Endothelial cell of umbilical vein (primary cell): ENCODE data around the gene KRT86. TPM values are rescaled to one million over a fixed set of nuclear protein-coding genes. Genes with fewer than 3 reads are reported as not detected.

Experiments
- BruUV-seq: library from RNA; stranded (reverse); fragments of 400-500 nt; replicated peaks from 2 replicates; lab custom pipeline; 2021; lab: Mats Ljungman, UMichigan
- CTCF ChIA-PET: fragments of 300-600, 350-600 bp; sonication (Branson Sonifier 250); formaldehyde crosslinking; loops from one replicate; lab custom pipeline; 2021; ENCODE audit warnings: antibody characterized with exemption, inconsistent platforms; lab: Charles Lee
- POLR2A ChIA-PET: fragments of 300-600, 350-600 bp; sonication (Branson Sonifier 250); formaldehyde crosslinking; loops from one replicate; lab custom pipeline; 2021; ENCODE audit warnings: antibody characterized with exemption, inconsistent platforms; lab: Charles Lee
- DNase-seq: peaks from one replicate; pipeline ENCODE4 v3.0.0-alpha.2; 2011; ENCODE audit warnings: low read depth, low spot score
- FAIRE-seq: peaks from 2 replicates; lab custom pipeline; 2011; peaks lifted over from hg19 to GRCh38; lab: Jason Lieb, UNC
- H2AFZ ChIP-seq: 2 replicates; pipeline ENCODE4 v1.6.0; 2012; ENCODE audit warnings: low read depth, low read length, control low read depth, inconsistent platforms
- H3K27ac ChIP-seq: 2 replicates; pipeline ENCODE4 v1.5.1; 2011; ENCODE audit warnings: low read depth, mild to moderate bottlenecking, control low read depth, low read length, moderate library complexity; ENCODE audit not compliant: insufficient read depth
- H3K27me3 ChIP-seq, 2 experiments: 2 replicates each; pipeline versions ENCODE4 v1.6.0 to v1.6.1; 2011; ENCODE audit warnings: low read length in 2 of 2, mixed read lengths in 1 of 2; ENCODE audit not compliant: control insufficient read depth in 2 of 2, insufficient read depth in 2 of 2
- H3K36me3 ChIP-seq, 2 experiments: 2 replicates in 1 of 2; 3 replicates in 1 of 2; pipeline ENCODE4 v1.5.1; 2011; ENCODE audit warnings: low read length in 2 of 2, mild to moderate bottlenecking in 1 of 2, moderate library complexity in 1 of 2; ENCODE audit not compliant: control insufficient read depth in 2 of 2, insufficient read depth in 2 of 2; ENCODE audit errors: extremely low read depth in 1 of 2
- H3K4me1 ChIP-seq: 3 replicates; pipeline ENCODE4 v1.5.1; 2011; ENCODE audit warnings: mild to moderate bottlenecking, low read length; ENCODE audit not compliant: control insufficient read depth, insufficient read depth; ENCODE audit errors: extremely low read depth
- H3K4me2 ChIP-seq: 2 replicates; pipeline ENCODE4 v1.6.1; 2011; ENCODE audit warnings: low read length, control low read depth, mixed read lengths; ENCODE audit not compliant: insufficient read depth
- H3K4me3 ChIP-seq, 3 experiments: fragments of 200-600 bp in 1 of 3; sonication (generic), shearing (Covaris generic) in 1 of 3; replicated peaks in 1 of 3; 2 replicates each; pipeline ENCODE4 v1.5.1; 2011 to 2016; ENCODE audit warnings: control low read depth in 3 of 3, low read length in 3 of 3, mild to moderate bottlenecking in 2 of 3, inconsistent platforms in 1 of 3, low read depth in 1 of 3, moderate library complexity in 1 of 3; ENCODE audit not compliant: insufficient read depth in 1 of 3
- H3K79me2 ChIP-seq: 2 replicates; pipeline ENCODE4 v1.6.0; 2012; ENCODE audit warnings: low read length, inconsistent platforms; ENCODE audit not compliant: control insufficient read depth, insufficient read depth
- H3K9ac ChIP-seq: replicated peaks from 2 replicates; pipeline ENCODE3; 2011; ENCODE audit warnings: low read length, control low read depth; ENCODE audit not compliant: insufficient read depth; ENCODE audit errors: extremely low read depth
- H3K9me1 ChIP-seq: replicated peaks from 3 replicates; pipeline ENCODE4 v1.6.0; 2011; ENCODE audit warnings: mild to moderate bottlenecking, low read length; ENCODE audit not compliant: control insufficient read depth, insufficient read depth; ENCODE audit errors: extremely low read depth
- H3K9me3 ChIP-seq: replicated peaks from 2 replicates; pipeline ENCODE4 v1.5.1; 2012; ENCODE audit warnings: low read length, inconsistent platforms; ENCODE audit not compliant: control insufficient read depth, insufficient read depth
- H4K20me1 ChIP-seq: replicated peaks from 2 replicates; pipeline ENCODE3; 2011; ENCODE audit warnings: mild to moderate bottlenecking, low read length; ENCODE audit not compliant: control insufficient read depth, insufficient read depth; ENCODE audit errors: extremely low read depth
- EZH2 ChIP-seq: IDR thresholded peaks from 2 replicates; pipeline ENCODE4 v1.6.1; 2012; ENCODE audit warnings: borderline replicate concordance, low read depth, mild to moderate bottlenecking, moderate library complexity, low read length, inconsistent platforms; ENCODE audit not compliant: severe bottlenecking
- FOS ChIP-seq: IDR thresholded peaks from 2 replicates; pipeline ENCODE4 v1.6.1; 2011; ENCODE audit warnings: mild to moderate bottlenecking, low read length, moderate library complexity, borderline replicate concordance; ENCODE audit not compliant: insufficient read depth
- GATA2 ChIP-seq: IDR thresholded peaks from 2 replicates; pipeline ENCODE4 v1.7.0; 2011; ENCODE audit warnings: low read depth, mild to moderate bottlenecking, moderate library complexity, mixed read lengths, low read length; ENCODE audit not compliant: insufficient read length, insufficient read depth
- JUN ChIP-seq: IDR thresholded peaks from 2 replicates; pipeline ENCODE4 v1.6.1; 2011; ENCODE audit warnings: borderline replicate concordance, low read depth; ENCODE audit not compliant: insufficient read length, insufficient read depth
- MYC ChIP-seq: IDR thresholded peaks from one replicate; pipeline ENCODE4 v1.6.1; 2011; ENCODE audit warnings: mild to moderate bottlenecking, low read depth, low read length
- POLR2A ChIP-seq: IDR thresholded peaks from 2 replicates; pipeline ENCODE4 v1.6.1; 2012; ENCODE audit warnings: low read depth, mild to moderate bottlenecking, control low read depth, low read length
- POLR2AphosphoS5 ChIP-seq: IDR thresholded peaks from 2 replicates; pipeline ENCODE4 v1.6.1; 2012; ENCODE audit warnings: low read depth, mild to moderate bottlenecking, control low read depth, low read length, moderate library complexity; ENCODE audit not compliant: insufficient read depth
- dilution Hi-C: fragments of 300-500 bp; cut with MboI; formaldehyde crosslinking; loops from one replicate; pipeline ENCODE4 v1.15.0; 2019; ENCODE audit warnings: low sequenced_read_pairs; ENCODE audit not compliant: extremely low pct_ligation_motif_present
- intact Hi-C: fragments of 100-400 bp; cut with micrococcal nuclease; formaldehyde crosslinking; loops from one replicate; pipeline ENCODE4 v1.10.0; 2022
- polyA plus RNA-seq, 4 experiments: library from polyadenylated mRNA; depleted of rRNA in 3 of 4; stranded (reverse) in 3 of 4; unstranded in 1 of 4; fragments of >200 nt; gene quantifications; 2 replicates each; pipeline versions ENCODE4 v1.2.1 to v1.2.3, GENCODE V29; 2011 to 2012; ENCODE audit warnings: missing spikeins in 1 of 4
- total RNA-seq: library from RNA; stranded (reverse); gene quantifications from 2 replicates; pipeline ENCODE4 v1.2.3, GENCODE V29; 2021
- TF ChIP-seq, protein P1 (sequence below), 2 donors: IDR thresholded peaks; 1 replicate in 1 of 2; 2 replicates in 1 of 2; pipeline ENCODE4 v1.5.1; 2011; ENCODE audit warnings: low read length in 2 of 2, mild to moderate bottlenecking in 2 of 2, moderate library complexity in 2 of 2, control low read depth in 1 of 2, inconsistent platforms in 1 of 2, low read depth in 1 of 2; ENCODE audit not compliant: insufficient read depth in 1 of 2; ENCODE audit errors: extremely low read depth in 1 of 2
- TF ChIP-seq, protein P2 (sequence below): IDR thresholded peaks from 2 replicates; pipeline ENCODE4 v1.6.1; 2011; ENCODE audit not compliant: insufficient read depth, insufficient read length

KRT86 gene
- total and polyA plus RNA-seq, 2 donors (not counting 3 experiments of a cell fraction or from before 2014, with no cell fraction given): not detected

DNA sequence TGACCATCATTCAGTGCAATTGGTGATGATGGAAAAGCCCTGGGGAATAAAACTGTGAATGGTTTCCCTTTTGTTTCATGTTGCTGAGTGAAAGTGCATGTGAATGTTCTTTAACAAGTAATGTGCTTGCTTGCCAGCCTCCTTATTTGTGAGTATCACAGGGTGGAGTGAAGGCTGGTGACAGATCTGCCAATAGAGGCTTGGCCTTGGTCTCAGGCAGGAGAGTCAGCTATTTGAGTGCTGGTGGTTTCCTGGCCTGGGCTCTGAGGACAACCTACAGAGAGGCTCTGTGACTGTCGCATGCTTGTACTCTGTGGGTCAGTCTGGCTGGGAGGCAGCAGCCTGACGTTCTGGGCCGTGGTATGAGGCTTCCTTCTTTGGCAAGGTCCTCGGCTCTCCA, 72.1 kb downstream of the KRT86 start:
- Histone ChIP-seq H3K4me2 (no peak overlapping the region), H3K27ac (no peak overlapping the region), H3K4me3 (no peak overlapping the region), H4K20me1 (no peaks in the 10 kb centered on the region), H2AFZ (no peak overlapping the region), H3K79me2 (no peaks in the 10 kb centered on the region), H3K9me3 (no peaks in the 10 kb centered on the region), H3K4me1 (no peaks in the 10 kb centered on the region), H3K27me3 (peaks cover 7 to 11% of the 10 kb centered on the region in 2 experiments), H3K9ac (no peak overlapping the region), H3K9me1 (no peaks in the 10 kb centered on the region), H3K36me3 (no peaks in the 10 kb centered on the region)
- ChIA-PET CTCF (interaction anchor here (0.5 kb wide), 1 partner anchor 459 kb away, joined by 3 read pairs; no protein-coding TSS in a partner anchor), POLR2A (no interaction called here)
- no TSS peak for BruUV-seq
- dilution Hi-C loops (no loop called here), intact Hi-C loops (no loop called here)
- DNase-seq (no peak), FAIRE-seq (no peak)
- TF ChIP-seq MYC: no peak
- TF ChIP-seq EZH2: no peak
- no peak for TF ChIP-seq FOS
- TF ChIP-seq, protein P1, sequence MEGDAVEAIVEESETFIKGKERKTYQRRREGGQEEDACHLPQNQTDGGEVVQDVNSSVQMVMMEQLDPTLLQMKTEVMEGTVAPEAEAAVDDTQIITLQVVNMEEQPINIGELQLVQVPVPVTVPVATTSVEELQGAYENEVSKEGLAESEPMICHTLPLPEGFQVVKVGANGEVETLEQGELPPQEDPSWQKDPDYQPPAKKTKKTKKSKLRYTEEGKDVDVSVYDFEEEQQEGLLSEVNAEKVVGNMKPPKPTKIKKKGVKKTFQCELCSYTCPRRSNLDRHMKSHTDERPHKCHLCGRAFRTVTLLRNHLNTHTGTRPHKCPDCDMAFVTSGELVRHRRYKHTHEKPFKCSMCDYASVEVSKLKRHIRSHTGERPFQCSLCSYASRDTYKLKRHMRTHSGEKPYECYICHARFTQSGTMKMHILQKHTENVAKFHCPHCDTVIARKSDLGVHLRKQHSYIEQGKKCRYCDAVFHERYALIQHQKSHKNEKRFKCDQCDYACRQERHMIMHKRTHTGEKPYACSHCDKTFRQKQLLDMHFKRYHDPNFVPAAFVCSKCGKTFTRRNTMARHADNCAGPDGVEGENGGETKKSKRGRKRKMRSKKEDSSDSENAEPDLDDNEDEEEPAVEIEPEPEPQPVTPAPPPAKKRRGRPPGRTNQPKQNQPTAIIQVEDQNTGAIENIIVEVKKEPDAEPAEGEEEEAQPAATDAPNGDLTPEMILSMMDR (IDR thresholded peaks at IDR 0.05; ENCODE audit: extremely low read depth in 1 of 2, insufficient read depth in 1 of 2, low read depth in 1 of 2, low read length in 2 of 2): no peak
- TF ChIP-seq, protein P2, sequence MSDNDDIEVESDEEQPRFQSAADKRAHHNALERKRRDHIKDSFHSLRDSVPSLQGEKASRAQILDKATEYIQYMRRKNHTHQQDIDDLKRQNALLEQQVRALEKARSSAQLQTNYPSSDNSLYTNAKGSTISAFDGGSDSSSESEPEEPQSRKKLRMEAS: no peak
- no peak for TF ChIP-seq GATA2
- no peak for TF ChIP-seq JUN
- no peak for TF ChIP-seq POLR2AphosphoS5
- no peak for TF ChIP-seq POLR2A
